GM23248 (cell line): Measurements from ENCODE around the gene TBC1D1.

Experiments
- EZH2 ChIP-seq: fragments of 200-600 bp; sonication (generic); IDR thresholded peaks from 2 replicates; pipeline ENCODE4 v1.6.1; 2018; ENCODE audit warnings: antibody characterized with exemption, mild to moderate bottlenecking; ENCODE audit not compliant: insufficient read depth, poor library complexity, severe bottlenecking
- EZH2phosphoT487 ChIP-seq: fragments of 200-600 bp; sonication (generic); IDR thresholded peaks from 2 replicates; pipeline ENCODE4 v1.6.1; 2018; ENCODE audit warnings: antibody characterized with exemption, moderate library complexity, mild to moderate bottlenecking, low read depth; ENCODE audit not compliant: insufficient read depth

DNA sequence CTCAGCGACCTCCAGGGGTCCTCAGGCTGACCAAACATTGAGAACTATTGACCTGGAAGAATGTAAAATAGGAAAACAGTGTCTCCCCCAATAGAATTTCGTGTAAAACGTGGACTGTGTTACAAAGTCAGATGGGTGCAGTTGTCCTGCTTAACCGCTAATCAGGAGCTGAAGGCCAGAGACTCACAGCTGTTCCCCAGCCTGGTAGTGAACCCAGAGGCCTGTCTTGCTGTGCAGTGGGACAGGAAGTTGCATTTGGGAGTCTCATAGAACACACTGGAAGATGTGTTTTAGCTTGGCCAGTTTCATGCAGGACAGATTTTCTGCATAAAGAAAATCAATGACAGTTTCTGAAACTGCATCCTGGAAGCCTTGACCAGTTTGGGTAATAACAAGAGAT, 220.8 kb downstream of the TBC1D1 start:
- TF ChIP-seq EZH2 (no peak), EZH2phosphoT487 (no peak)
